GM19324 (cell line): ENCODE results near the gene SV2A.

Experiments
- ATAC-seq: cut with Tn5 transposase; IDR thresholded peaks from one replicate; pipeline ENCODE4 v1.9.1; 2021; ENCODE audit warnings: mild to moderate bottlenecking, moderate library complexity; ENCODE audit not compliant: unreplicated experiment, low FRiP score

SV2A gene

GRCh38 chr1:149929856-149930255, 12.2 kb upstream of the SV2A start:
- no peak for ATAC-seq

- no peak for ATAC-seq
Observed at GRCh38 chr1:149928401-149928724, 10.7 kb upstream of the SV2A start.

- ATAC-seq = peak; percentile 89
Observed at GRCh38 chr1:149927563-149928400, 10.1 kb upstream of the SV2A start, which contains the start of gene SF3B4. Gene SF3B4 (minus strand): TSS chr1:149927803. CDS start chr1:149927759, 44 bp downstream.

GRCh38 chr1:149927056-149927562, 9.5 kb upstream of the SV2A start:
- no peak for ATAC-seq

DNA sequence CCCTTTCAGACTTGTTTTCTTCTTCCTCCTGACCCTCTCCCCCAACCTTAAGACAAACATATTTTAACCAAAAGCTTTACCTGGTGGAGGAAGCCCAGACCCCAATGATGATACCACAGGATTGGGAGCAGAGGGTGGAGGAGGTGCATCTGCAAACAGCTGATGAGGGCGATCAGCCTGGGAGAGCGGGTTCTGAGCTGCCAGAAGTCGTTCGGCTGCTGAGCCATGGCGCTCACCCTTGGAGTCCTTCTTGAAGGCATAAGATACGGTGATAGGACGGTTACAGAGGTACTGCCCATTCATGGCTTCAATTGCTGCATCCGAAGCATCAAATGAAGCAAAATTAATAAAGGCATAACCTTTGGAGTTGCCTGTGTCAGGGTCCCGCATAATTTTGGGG, 8.7 kb upstream of the SV2A start:
- no peak for ATAC-seq

DNA sequence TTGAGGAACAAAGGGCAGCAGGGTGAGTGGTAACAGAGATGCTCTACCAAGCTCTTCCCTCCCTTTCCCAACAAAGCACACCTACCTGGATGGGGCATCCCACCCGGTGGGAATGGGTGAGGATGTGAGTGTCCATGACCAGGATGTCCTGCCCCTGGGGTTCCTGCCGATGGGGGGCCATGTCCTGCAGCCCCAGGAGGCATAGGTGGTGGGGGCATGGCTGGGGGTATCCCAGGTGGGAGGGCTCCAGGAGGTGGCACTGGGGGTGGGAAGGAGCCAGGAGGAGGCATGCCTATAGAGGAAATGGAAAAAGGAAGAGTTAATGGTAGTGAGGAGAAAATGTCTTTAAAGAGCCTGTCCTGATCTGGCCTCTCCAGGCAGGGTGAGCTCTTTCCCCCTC, 8.1 kb upstream of the SV2A start:
- ATAC-seq = no peak

GRCh38 chr1:149925345-149925744, 7.7 kb upstream of the SV2A start:
- no peak for ATAC-seq

- no peak for ATAC-seq
Observed at GRCh38 chr1:149923626-149924025, 6.0 kb upstream of the SV2A start.

GRCh38 chr1:149916898-149917252, 769 bp downstream of the SV2A start:
- ATAC-seq = no peak

GRCh38 chr1:149916193-149916897, 1.3 kb downstream of the SV2A start:
- no peak for ATAC-seq

DNA sequence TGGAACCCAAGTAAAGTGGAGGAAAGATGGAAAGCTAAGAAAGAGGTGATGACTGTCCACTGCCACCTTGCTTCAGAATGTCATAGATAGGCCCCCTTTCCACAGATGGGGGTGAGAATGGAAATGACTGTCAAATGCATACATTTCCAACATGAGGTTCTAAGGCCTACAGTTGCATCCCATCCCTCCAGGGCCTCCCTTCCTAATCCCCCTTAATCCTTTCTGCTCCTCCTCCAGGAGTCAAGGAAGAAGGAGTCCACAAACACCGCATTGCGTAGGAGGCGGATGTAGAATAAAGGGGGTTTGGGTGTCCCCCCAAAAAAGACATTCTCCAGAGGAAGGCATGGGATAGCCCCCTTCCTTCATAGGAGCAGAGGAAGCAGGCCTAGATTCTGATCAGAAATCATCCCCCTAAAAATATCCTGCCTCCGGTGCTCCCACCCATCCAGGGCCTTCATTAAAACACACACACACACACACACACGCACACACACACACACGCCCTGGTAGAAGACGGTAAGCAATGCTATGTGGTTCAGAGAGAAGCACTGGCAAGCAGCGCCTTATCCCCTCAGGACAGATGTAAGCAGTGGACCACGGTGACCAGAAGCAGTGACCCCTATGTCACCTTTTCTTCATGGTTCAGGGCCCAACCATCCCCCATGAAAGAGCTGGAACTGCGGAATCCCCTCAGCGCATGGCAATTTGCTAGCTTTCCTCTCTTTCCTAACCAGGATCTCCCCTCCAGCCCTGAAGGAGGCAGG, 2.0 kb downstream of the SV2A start:
- ATAC-seq = no peak

- no peak for ATAC-seq
Observed at GRCh38 chr1:149914545-149914944, 3.1 kb downstream of the SV2A start.

- no peak for ATAC-seq
Observed at GRCh38 chr1:149906570-149907075, 11.0 kb downstream of the SV2A start.

GRCh38 chr1:149903836-149904491, 13.7 kb downstream of the SV2A start:
- no peak for ATAC-seq

GRCh38 chr1:149899460-149900284, 18.0 kb downstream of the SV2A start, which contains the start of gene BOLA1:
Gene BOLA1 (plus strand): TSS chr1:149899568. CDS start chr1:149900060, 492 bp downstream.
- ATAC-seq = peak; percentile 96

DNA sequence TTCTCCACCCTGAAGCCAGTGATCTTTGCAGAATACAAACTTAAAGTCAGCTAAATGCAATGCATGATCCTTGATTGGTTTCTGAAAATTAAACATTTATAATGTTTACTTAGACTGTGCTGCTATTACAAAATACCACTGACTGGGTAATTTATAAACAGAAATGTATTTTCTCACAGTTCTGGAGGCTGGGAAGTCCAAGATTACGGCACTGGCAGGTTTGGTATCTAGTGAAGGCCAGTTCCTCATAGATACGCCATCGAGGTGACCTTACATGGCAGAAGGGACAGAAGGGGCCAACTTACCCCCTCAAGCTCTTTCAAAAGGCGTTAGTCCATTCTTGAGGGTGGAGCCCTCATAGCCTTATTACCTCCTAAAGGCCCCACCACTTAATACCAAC, 21.1 kb downstream of the SV2A start:
- ATAC-seq = no peak

DNA sequence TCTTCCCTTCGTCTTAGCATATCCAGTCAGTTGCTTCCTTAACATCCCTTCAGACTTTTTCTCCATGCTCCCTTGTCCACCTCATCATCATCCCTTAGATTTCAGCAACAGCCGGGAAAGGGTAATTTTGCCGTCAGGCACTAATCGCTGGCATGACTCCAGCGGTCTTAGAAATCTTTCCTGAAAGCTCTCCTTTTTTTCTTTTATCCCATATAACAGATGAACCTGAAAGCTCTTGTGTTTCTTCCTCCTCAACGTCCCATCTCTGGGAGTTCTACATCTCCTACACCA, 28.7 kb downstream of the SV2A start:
- no peak for ATAC-seq

DNA sequence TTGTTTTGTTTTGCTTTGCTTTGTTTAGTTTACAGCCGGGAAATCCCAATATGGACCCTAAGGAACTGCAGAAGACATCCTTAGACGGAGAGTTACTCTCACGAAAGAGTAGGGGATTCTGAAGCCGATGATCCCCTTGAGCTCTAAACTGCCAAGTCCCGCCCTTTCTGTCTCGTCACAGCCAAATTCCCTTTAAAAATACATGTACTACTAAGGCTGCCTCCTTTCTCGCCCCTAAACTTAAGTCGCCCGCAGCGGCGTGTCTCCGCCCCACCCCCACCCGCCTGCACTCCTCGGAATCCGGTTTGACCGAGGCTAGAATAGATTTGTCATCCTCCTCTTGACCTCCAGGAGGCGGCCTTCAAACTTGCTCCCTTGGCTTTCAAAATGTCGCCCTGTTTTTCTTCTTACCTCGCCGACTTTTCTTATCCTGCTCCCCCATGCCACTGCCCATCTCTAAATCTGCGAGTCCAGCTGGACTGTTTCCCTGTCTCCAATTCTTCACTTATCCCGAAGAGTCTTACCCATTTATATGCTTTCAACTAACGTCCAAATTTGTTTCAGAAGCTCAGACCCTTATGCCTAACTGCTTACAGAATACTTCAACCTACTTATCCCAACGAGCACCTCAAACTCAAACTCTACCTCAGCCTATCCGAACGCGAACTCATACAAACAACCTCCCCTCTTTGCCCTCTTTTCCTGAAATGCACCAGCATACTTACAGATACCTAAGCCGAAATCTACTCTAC, 29.2 kb downstream of the SV2A start:
- peak; percentile 22 for ATAC-seq
